DOHH2 (cell line): ENCODE results near the gene CIPC.

Experiments used
- EZH2phosphoT487 ChIP-seq: fragments of 200-600 bp; sonication (generic); IDR thresholded peaks from 2 replicates; pipeline ENCODE4 v1.6.1; 2017; ENCODE audit warnings: borderline replicate concordance, mild to moderate bottlenecking, antibody characterized with exemption, low read length, moderate library complexity, mixed read lengths
- TF ChIP-seq, protein P1 (sequence below): fragments of 200-600 bp; sonication (generic); IDR thresholded peaks from one replicate; pipeline ENCODE4 v1.5.1; 2014; ENCODE audit warnings: antibody characterized with exemption, mild to moderate bottlenecking, low read depth, low read length; ENCODE audit not compliant: poor library complexity, severe bottlenecking

DNA sequence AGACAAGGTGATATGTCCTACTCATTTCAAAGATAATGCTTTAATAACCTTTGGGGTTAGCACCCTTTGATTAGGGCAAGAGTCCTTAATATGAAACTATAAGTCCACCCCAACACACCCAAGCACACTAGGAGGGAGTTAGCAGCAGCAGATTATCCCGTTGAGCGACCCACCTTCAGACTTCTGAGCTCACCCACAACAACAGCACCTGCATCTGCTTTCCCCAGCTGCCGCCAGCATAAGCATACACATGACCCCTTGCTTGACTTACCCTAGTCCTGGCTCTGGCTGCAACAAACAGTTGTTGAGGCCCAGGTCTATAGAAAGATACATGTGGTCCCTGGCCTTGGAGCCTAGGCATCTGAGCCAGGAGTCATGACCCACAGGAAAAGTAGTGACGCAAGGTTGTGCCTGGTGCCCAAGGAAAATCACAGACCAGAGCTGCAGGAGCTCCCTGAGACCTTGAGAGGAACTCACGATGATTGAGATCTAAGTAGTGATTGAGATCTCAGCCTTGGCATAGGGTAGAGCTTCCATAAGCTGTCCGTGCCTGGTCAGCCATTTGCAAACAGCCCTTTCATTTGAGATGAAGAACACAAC lies 24.6 kb downstream of the CIPC start:
- TF ChIP-seq, protein P1, sequence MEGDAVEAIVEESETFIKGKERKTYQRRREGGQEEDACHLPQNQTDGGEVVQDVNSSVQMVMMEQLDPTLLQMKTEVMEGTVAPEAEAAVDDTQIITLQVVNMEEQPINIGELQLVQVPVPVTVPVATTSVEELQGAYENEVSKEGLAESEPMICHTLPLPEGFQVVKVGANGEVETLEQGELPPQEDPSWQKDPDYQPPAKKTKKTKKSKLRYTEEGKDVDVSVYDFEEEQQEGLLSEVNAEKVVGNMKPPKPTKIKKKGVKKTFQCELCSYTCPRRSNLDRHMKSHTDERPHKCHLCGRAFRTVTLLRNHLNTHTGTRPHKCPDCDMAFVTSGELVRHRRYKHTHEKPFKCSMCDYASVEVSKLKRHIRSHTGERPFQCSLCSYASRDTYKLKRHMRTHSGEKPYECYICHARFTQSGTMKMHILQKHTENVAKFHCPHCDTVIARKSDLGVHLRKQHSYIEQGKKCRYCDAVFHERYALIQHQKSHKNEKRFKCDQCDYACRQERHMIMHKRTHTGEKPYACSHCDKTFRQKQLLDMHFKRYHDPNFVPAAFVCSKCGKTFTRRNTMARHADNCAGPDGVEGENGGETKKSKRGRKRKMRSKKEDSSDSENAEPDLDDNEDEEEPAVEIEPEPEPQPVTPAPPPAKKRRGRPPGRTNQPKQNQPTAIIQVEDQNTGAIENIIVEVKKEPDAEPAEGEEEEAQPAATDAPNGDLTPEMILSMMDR = no peak
- no peak for TF ChIP-seq EZH2phosphoT487
